HG02571 (cell line): ENCODE results near the gene GLIPR1L1.
"Not testable (repeated sequence)": the region's sequence is repeated elsewhere in the genome, so short reads cannot be mapped to it uniquely, and the experiment has no call there.

Source experiments
- ATAC-seq: cut with Tn5 transposase; IDR thresholded peaks from one replicate; pipeline ENCODE4 v1.9.1; 2021; ENCODE audit warnings: mild to moderate bottlenecking, moderate library complexity; ENCODE audit not compliant: unreplicated experiment

The GLIPR1L1 gene, protein sequence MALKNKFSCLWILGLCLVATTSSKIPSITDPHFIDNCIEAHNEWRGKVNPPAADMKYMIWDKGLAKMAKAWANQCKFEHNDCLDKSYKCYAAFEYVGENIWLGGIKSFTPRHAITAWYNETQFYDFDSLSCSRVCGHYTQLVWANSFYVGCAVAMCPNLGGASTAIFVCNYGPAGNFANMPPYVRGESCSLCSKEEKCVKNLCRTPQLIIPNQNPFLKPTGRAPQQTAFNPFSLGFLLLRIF

DNA sequence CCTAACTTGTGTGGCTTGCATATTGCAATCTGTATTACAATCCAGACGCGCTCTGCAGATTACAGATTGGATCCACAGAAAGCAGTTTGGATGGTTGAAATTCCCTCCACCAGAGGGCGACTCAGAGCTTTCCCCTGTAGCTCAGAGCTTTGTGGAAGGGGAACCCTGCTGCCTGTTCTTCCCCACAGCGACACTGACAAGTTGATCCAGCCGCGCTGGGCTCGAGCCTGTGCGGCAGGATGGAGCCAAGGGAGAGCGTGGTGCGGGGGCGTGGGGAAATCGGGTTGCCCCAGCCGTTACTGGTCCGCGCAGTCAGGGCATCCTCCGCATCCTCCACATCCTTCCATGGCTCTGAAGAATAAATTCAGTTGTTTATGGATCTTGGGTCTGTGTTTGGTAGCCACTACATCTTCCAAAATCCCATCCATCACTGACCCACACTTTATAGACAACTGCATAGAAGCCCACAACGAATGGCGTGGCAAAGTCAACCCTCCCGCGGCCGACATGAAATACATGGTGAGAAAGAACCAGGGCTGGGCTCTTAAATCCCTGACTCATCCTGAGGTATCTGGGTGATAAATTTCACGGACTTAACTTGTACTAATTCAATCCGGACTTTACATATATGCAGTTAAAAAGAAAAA lies at the start of gene GLIPR1L1:
Gene GLIPR1L1, plus strand, starts transcription at position 287 of the 647 bp plus-strand sequence. Its CDS starts 59 bp downstream, at position 346.
- peak; percentile 58 for ATAC-seq

DNA sequence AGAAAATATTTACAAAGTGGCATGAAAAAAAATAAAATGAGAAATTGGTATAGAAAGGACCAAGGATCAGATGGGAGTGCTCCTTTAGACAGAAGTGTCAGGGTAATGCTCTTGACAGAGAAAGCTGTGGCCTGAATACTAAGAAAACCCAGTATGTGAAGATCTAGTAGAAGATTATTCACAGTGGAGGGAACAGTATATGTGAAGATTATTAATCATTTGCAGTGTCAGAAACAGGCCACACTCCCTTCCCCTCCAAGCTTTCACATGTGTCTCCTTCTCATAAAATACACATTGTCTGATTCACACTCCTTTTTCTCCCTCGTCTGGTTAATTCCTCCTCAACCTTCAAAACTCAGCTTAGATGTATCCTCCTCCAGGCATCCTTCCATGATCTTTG lies 45.6 kb upstream of the GLIPR1L1 start:
- no peak for ATAC-seq

DNA sequence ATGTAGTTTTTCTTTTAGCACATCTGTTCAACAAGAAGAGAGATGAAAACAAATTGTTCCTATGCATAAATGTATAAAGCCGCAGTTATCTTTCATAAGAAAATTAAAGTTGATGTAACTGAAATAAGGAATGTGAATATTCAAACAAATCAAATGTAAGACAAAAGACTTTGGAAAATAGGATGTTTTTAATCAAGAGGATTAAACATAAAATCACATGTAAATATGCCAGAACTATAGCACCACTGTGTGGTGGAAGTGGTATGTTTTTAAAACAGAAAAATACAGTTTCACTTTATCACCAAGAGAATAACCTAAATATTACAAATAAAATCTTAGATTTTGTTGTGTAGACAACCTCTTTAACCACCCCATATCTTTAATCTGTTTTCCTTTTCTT lies 44.7 kb upstream of the GLIPR1L1 start:
- no peak for ATAC-seq

GRCh38 chr12:75291014-75291413 lies 43.5 kb upstream of the GLIPR1L1 start:
- no peak for ATAC-seq

DNA sequence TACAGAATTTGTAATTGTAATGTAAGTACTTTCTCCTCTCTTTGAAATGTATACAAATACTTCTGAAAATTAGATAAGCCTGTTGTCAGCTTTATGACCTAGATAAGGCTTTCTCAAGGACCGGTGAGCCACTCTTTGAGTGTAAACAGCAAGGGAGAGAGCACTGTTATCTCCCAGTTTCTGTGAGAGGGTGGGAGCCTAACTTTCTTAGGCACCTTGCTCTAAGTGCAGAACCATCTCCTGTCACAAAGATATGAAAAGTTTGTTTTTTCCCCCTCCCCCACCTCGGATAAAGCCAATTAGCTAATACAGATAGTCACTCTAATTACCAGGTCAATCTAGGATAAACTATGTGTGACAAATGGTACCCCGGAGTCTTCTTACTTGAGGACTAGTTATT lies 40.1 kb upstream of the GLIPR1L1 start:
- no peak for ATAC-seq

DNA sequence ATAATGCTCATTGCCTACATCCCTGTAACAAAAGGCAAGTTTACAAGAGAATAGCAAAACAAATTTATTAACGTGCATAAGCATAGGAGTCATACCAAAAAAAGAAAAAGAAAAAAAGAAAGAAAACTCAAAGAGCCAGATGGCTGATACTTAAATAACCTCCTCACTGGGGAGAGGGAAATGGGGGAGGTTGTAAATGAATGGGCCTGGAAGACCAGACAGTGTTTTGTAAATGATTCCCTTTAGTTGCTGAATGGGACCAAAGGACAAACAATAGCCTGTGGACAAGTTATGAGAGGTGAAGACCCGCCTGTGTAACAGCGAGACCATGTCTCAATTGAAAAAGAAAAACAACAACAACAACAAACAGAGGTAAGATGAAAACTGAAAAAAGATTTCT lies 39.7 kb upstream of the GLIPR1L1 start:
- no peak for ATAC-seq

DNA sequence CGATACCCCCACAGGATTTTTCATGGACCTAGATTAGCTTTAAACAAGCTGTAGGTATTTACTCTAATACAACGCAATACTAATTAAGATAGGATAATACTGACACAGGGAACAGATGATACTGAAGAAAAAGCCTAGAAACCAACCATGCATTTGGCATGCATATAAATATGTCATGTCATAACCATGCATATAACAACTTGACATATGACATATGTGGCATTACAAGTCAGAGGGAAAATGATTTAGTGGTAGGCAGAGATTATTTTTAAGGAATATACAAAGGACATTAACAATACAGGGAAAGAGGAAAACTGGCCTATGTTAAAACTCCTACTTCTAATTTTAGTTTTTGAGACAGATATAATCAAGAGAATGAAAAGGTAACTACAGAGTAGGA lies 32.2 kb upstream of the GLIPR1L1 start:
- no peak for ATAC-seq

- no peak for ATAC-seq
Observed at GRCh38 chr12:75302781-75303180, 31.7 kb upstream of the GLIPR1L1 start.

DNA sequence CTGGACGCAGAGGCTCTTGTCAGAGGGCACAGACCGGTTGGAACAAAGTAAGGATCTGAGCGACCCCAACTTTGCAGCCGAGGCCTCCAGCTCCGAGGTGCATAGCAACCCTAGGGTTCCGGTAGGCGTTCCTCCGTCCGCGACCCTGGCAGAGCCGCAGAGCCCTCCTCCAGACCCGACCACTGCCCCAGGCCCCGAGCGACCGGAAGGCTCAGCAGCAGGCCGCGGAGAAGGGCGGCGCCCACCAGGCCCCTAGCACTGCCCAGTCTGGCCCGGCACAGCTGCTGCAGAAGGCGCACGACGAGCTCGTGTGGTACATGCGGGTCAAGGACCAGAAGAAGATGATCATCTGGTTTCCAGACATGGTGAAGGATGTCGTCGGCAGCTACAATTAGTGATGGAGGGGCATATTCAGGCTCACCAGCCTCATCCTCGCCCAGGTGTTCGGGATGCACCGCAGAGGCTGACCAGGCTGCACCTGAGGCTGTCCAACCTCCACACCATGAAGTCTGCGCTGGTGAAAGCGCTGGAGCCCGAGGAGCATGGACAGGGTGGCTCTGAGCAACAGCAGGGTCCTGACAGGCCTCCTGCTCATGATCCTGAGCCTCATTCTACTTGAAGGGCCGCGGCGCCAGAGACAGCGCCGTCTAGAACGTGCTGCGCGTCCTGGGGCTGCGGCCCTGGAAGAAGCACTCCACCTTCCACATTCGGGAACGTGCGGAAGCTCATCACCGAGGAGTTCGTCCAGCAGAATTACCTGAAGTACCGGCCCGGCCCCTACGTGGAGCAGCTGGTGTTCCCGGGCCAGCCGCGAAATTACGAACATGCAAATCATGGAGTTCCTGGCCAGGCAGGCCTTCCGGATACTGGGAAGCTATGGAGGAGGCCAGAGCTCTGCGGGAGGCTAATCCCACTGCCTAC lies 28.8 kb upstream of the GLIPR1L1 start:
- no peak for ATAC-seq

DNA sequence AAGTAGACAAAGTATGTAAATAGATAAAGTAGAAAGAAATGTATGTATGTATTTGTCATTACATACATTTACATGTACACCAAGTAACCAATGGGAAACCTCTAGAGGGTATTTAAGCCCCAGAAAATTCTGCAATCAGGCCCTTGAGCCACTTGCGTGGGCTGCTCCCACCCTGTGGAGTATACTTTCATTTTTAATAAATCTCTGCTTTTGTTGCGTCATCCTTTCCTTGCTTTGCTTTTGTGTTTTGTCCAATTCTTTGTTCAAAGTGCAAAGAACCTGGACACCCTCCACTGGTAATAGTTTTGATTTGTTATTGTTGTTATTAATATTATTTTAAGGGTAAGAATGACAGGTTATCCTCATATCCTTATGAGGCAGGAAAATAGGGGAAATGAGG lies 26.2 kb upstream of the GLIPR1L1 start:
- ATAC-seq: no peak

GRCh38 chr12:75311369-75311768 lies 23.1 kb upstream of the GLIPR1L1 start:
- ATAC-seq: no peak

GRCh38 chr12:75315518-75315917 lies 19.0 kb upstream of the GLIPR1L1 start:
- ATAC-seq: no peak

DNA sequence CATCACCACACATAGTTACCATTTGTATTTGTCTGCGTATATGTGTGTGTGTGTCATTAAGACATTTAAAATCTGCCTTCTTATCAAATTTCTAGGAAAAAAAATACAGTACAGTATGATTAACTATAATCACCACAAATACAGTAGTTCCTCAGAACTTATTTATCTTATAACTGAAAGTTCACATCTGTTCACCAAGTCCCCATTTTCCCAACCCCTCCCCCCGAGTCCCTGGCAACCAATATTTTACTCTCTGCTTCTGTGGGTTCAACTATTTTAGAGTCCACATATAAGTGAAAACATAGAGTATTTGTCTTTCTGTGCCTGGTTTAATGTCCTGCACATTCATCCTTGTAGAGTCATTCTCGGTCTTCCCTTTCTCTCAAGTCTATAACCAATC lies 16.7 kb upstream of the GLIPR1L1 start:
- no peak for ATAC-seq

- no peak for ATAC-seq
Observed at GRCh38 chr12:75322464-75322863, 12.0 kb upstream of the GLIPR1L1 start.

DNA sequence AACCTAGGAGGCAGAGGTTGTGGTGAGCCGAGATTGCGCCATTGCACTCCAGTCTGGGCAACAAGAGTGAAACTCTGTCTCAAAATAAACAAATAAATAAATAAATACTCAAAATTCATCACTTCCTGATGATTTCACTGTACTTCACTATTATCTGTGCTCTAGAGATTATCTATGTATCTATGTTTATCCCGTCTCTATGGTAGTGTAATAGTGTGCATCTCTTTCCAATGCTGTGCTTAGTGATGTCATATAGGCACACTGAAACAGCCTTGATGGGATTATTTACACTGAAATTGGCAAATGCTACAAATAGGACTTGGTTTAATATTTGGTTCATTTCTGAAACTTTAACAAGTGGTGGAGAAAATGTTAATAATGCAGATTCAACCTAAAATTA lies 10.8 kb upstream of the GLIPR1L1 start:
- no peak for ATAC-seq

GRCh38 chr12:75327642-75328041 lies 6.8 kb upstream of the GLIPR1L1 start:
- ATAC-seq: no peak

- peak; percentile 86 for ATAC-seq
Observed at GRCh38 chr12:75329918-75330826, 4.3 kb upstream of the GLIPR1L1 start, which contains the start of gene CAPS2. TSS of gene CAPS2 (minus strand) at chr12:75330324. CDS start at chr12:75326498, 3,826 bp downstream.

- peak; percentile 53 for ATAC-seq
Observed at GRCh38 chr12:75337905-75338304, 3.4 kb downstream of the GLIPR1L1 start.

DNA sequence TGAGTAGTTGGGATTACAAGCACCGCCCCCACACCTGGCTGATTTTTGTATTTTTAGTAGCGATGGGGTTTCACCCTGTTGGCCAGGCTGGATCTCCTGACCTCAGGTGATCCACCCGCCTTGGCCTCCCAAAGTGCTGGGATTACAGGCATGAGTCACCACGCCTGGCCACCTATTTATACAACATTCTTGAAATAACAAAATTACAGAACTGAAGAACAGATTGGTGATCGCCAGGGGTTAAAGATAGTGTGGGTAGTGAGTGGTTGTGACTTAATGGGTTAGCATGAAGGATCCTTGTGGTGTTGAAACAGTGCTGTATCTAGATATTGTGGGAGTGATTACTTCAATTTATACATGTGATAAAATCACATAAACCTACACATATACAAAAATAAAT lies 7.4 kb downstream of the GLIPR1L1 start:
- ATAC-seq: no peak

- no peak for ATAC-seq
Observed at GRCh38 chr12:75345531-75345930, 11.1 kb downstream of the GLIPR1L1 start.

GRCh38 chr12:75346215-75346614 lies 11.7 kb downstream of the GLIPR1L1 start:
- ATAC-seq: not testable (repeated sequence)
